Measurements from ENCODE around the gene GNGT1. TPM values are rescaled to one million over a fixed set of nuclear protein-coding genes. Genes with fewer than 3 reads are reported as not detected.
A peak's percentile ranks its signal among the peaks of the same experiment; 100 is the strongest.
"Not testable (repeated sequence)": the region's sequence is repeated elsewhere in the genome, so short reads cannot be mapped to it uniquely, and the experiment has no call there.

GNGT1 gene
- total RNA-seq, 1 donor: not detected

DNA sequence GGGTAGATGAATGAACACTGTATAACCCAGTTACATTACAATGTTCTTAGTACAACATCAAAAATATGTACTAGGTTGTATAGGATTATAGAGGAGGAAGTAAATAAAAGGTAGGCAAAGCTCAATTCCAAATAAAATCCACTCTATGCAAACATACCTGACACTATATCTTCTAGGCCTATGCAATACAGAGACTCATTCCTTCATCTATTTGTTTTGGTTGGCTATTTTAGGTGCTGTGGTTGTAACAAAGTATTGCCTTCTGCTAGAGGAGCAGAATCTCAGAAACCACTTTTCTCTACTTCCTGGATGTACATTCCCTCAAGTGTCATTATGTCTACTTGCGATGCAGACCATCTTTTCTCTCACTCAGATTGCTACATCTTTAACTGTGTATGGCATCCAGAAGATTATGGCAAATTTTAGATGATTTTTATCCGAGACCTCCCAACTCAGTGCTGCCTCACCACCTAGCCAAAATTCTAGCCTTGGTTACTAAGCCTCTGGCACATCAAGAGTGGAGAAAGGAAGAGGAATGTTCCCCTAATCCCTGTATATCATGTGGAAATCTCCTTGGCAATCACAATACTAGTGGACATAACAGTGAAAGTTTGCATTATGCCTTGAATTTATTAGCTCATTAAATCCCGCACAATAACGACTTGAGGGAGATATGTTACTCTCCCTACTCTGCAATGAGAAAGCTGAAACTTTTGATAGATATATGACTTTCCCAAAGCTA is 10.3 kb upstream of the GNGT1 start:
- TF ChIP-seq, protein P1, sequence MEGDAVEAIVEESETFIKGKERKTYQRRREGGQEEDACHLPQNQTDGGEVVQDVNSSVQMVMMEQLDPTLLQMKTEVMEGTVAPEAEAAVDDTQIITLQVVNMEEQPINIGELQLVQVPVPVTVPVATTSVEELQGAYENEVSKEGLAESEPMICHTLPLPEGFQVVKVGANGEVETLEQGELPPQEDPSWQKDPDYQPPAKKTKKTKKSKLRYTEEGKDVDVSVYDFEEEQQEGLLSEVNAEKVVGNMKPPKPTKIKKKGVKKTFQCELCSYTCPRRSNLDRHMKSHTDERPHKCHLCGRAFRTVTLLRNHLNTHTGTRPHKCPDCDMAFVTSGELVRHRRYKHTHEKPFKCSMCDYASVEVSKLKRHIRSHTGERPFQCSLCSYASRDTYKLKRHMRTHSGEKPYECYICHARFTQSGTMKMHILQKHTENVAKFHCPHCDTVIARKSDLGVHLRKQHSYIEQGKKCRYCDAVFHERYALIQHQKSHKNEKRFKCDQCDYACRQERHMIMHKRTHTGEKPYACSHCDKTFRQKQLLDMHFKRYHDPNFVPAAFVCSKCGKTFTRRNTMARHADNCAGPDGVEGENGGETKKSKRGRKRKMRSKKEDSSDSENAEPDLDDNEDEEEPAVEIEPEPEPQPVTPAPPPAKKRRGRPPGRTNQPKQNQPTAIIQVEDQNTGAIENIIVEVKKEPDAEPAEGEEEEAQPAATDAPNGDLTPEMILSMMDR (IDR thresholded peaks at IDR 0.05; ENCODE audit: insufficient read depth, low read depth, low read length): no peak
- H3K4me3 ChIP-seq (ENCODE audit: low read depth, low read length): no peak overlapping the region
- DNase-seq (ENCODE audit: low read depth): peak; percentile 65

- TF ChIP-seq, protein P1 (IDR thresholded peaks at IDR 0.05; ENCODE audit: insufficient read depth, low read depth, low read length): no peak
- H3K4me3 ChIP-seq (ENCODE audit: low read depth, low read length): no peak overlapping the region
- DNase-seq (ENCODE audit: low read depth): no peak
Observed at GRCh38 chr7:93897680-93898079, 8.7 kb upstream of the GNGT1 start.

GRCh38 chr7:93902777-93903423 is 3.5 kb upstream of the GNGT1 start:
- no peak overlapping the region for H3K4me3 ChIP-seq (ENCODE audit: low read depth, low read length)
- TF ChIP-seq, protein P1 (IDR thresholded peaks at IDR 0.05; ENCODE audit: insufficient read depth, low read depth, low read length): peak; percentile 83
- peak; percentile 86 for DNase-seq (ENCODE audit: low read depth)

DNA sequence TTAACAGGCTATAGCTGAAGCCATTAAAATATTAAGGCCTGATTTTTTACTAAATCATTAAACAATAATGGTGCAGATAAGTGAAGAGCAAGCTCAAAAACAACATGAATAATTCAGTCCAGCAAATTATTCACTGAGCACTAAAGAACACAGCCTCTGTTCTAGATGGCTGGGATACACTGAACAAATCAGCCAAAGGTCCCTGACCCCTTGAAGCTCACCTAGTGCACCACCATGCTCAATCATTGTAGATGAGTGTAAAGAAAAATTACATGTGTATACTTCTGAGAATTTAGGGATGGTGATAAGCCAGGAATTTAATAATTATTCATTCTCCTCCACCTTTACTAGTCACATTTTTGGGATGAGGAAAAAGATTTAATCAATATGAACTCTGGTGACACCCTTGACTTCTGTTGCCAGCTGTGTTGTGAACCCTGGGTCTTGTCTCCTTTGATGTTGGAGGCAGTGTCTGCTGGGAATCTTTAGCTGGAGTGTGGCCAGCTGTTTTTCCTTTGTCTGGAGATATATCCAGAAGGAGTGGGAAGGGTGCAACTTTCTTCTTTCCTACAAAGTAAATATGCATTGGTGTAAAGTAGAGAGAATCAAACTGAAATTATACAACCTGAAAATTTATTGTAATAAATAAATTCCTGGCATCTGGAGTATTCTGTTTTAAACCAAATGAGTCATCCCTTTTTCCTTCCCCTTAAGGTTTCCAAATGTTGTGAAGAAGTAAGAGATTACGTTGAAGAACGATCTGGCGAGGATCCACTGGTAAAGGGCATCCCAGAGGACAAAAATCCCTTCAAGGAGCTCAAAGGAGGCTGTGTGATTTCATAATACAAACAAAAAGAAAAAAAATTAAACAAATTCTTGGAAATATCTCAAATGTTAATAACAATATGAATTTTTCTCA is 4.0 kb downstream of the GNGT1 start:
- TF ChIP-seq, protein P1 (IDR thresholded peaks at IDR 0.05; ENCODE audit: insufficient read depth, low read depth, low read length): no peak
- DNase-seq (ENCODE audit: low read depth): peak; percentile 90
- no peak overlapping the region for H3K4me3 ChIP-seq (ENCODE audit: low read depth, low read length)

GRCh38 chr7:93911242-93911641 is 4.9 kb downstream of the GNGT1 start:
- DNase-seq (ENCODE audit: low read depth); H3K4me3 ChIP-seq (ENCODE audit: low read depth, low read length): not testable (repeated sequence)

DNA sequence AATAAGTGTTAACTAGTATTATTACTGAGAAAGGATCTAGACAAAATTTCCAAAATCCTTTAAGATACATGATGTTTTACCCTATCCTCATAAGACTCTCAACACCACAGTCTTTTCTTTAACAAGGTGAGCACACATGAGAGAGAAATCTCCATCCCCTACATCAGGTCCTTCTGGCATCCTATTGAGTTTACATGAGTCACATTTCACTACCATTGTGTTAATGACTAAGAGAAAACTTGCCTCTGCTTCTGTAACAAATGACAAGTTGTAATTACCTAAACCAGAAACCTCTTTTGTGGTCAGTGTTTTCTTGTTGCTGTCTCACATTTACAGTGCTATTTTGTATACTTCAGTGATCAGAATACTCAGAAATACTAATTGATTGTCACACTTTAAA is 5.3 kb downstream of the GNGT1 start:
- not testable (repeated sequence) for H3K4me3 ChIP-seq (ENCODE audit: low read depth, low read length); DNase-seq (ENCODE audit: low read depth)

DNA sequence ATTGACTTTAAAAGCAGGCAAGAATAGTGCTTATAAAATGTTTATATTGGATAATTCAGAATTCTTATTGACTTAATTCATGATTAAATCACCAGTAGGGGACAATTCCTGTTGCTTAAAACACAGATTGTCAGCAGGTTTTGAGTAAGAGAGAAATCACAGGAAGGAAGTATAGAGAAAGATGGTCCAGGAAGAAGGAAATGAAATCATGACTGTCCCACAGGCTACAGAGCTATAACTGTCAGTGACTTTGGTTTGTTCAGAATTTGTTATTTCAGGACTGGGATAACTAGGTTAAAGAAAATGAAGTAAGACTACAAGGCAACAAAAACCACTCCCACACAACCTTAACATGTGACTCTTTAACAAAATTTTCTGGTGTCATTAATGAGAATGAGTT is 6.8 kb downstream of the GNGT1 start:
- DNase-seq (ENCODE audit: low read depth): no peak
- H3K4me3 ChIP-seq (ENCODE audit: low read depth, low read length): no peak overlapping the region
- TF ChIP-seq, protein P1 (IDR thresholded peaks at IDR 0.05; ENCODE audit: insufficient read depth, low read depth, low read length): no peak
